Activated naive CD4-positive, alpha-beta T cell treated with Interleukin-2 at 50 U/mL for 16 hours (primary cell): ENCODE results near the gene ABCF1.
A peak's percentile ranks its signal among the peaks of the same experiment; 100 is the strongest.

Experiments used
- DNase-seq: peaks from one replicate; pipeline ENCODE4 v3.0.0-alpha.2; 2020

The ABCF1 gene

GRCh38 chr6:30560930-30561329 lies 10.3 kb upstream of the ABCF1 start:
- no peak for DNase-seq

GRCh38 chr6:30562470-30563425 lies 8.5 kb upstream of the ABCF1 start:
- no peak for DNase-seq

- DNase-seq = no peak
Observed at GRCh38 chr6:30564114-30564513, 7.1 kb upstream of the ABCF1 start.

- DNase-seq = no peak
Observed at GRCh38 chr6:30565772-30566171, 5.5 kb upstream of the ABCF1 start.

DNA sequence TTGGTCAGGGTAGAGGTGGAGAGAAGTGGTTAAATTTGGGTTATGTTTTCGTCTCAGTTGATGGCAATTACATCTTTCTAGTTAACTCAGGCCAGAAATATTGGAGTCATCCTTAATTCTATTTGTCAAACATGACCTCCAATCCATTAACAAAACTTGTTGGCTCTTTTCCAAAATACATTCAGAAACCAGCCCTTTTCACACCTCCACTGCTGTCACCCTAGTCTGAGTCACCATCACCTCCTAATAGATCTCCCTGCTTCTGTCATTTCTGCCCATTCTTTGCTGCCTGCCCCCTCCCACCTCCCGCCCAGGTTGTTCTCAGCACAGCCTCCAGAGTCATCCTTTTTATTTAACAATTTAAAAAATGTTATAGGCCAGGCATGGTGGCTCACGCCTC lies 3.0 kb upstream of the ABCF1 start:
- peak; percentile 63 for DNase-seq

DNA sequence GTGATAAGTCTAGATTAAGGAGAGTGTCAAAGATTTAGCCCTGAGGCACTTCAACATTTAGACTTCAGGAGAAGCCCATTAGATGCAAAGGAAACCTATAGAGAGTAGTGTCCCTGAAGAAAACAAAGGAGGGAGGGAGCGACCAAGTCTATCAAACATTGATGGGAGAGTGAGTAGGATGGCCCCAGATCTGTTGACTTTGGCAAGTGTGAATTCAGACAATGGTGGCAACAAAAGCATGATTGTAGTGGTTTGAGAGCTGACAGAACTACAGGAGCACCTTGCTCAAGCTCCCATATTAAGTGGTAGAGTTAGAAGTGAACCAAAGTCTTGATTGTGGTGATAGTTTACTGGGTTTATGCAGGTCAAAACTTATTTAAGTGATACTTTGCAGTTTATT lies 979 bp upstream of the ABCF1 start:
- no peak for DNase-seq

DNA sequence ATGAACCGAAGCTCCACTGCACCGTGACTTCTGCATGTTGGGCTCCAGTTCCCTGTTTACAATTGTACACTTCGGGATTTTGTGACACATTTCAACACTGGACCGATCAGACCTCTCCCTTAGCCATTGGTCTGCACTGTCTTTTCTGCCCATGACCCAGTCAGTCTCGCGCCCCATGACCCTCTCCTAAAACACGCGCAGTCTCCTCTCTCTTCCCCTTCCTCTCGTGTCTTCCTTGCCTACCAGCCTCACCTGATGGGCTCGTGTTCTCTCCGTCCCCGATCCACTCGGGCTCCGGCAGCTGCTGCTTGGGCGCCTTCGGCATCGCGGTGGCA lies 535 bp upstream of the ABCF1 start:
- no peak for DNase-seq

DNA sequence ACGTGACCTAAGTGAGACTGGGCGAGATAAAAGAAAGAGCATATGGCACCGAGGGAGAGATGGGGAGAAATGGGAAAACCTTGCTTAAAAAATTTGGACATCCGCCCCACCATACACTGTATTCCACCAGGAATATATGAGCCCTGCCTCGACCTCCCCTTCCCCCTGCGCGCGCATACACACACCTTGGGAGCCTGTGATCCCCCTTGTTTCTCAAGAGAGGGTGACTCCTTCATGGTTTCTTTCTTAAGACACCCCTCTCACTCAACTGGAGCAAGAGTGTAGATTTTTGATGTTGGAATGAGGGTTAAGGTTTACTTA lies 480 bp downstream of the ABCF1 start:
- no peak for DNase-seq

DNA sequence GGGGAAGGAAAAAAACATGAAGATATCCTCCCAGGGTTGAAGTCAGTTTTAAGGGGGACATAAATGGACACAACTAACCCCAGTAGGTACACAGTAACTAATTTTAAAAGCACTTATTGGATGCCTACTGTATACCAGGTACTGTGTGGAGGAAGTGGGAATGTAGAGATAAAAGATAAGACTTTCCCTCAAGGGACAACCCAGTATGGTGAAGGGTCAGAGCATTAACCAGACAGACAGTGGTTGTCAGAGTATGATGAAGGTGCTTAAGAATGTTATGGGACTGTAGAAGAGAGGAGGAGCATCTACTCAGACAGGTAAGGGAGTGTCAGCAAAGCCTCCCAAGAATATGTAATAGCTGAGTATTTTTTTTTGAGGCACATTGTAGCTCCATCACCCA lies 906 bp downstream of the ABCF1 start:
- no peak for DNase-seq

DNA sequence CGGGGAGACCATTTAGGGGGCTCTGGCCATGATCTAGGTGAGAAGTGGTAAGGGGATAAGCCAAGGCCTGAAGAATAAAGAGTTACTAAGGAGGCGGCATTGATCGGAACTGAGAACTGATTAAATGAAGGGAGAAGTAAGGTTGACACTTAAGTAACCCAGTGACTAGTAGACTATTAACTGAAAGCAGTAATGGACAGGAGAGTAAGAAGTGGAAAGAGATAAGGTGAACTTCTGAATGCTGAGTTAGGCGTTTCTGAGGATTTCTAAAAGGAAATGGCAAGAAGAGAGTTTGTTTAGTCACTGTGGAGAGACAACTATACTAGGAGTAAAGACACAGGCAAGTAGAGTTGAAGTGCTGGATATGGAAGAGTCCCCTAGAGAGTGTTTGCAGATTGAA lies 1.9 kb downstream of the ABCF1 start:
- no peak for DNase-seq

GRCh38 chr6:30578051-30578450 lies 6.8 kb downstream of the ABCF1 start:
- DNase-seq = no peak

DNA sequence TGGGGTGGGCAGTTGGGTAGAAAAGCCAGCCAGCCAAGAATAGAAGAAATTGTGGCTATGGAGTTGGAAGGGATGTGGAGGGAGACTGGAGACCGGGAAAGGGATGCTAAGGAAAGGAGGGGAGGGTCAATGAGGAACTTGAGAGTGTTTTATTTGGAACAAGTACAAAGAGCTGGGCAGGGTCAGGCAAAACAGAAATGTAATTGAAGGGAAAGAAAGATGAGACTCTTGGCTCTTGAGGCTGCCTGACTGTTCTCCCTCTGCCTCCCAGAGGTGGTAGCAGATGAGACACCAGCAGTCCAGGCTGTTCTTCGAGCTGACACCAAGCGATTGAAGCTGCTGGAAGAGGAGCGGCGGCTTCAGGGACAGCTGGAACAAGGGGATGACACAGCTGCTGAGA lies 12.7 kb downstream of the ABCF1 start:
- DNase-seq = no peak

DNA sequence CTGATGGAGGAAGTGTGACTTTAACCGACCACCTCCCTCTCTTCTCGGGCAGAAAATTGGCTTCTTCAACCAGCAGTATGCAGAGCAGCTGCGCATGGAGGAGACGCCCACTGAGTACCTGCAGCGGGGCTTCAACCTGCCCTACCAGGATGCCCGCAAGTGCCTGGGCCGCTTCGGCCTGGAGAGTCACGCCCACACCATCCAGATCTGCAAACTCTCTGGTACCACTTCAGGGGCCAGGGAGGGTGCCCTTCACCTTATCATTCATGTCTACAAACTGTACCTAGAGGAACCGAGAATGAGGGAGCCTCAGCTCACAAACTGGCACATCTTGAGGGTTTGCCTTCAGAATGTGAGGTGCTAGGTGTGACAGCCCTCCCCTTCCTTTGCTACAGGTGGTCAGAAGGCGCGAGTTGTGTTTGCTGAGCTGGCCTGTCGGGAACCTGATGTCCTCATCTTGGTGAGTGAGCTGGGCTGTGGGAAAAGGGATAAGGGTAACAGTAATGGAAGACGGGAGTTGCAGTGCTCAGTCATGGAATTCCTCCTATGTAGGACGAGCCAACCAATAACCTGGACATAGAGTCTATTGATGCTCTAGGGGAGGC lies 18.6 kb downstream of the ABCF1 start:
- no peak for DNase-seq

GRCh38 chr6:30590509-30590908 lies 19.3 kb downstream of the ABCF1 start:
- no peak for DNase-seq

- DNase-seq = no peak
Observed at GRCh38 chr6:30591008-30591407, 19.8 kb downstream of the ABCF1 start.

DNA sequence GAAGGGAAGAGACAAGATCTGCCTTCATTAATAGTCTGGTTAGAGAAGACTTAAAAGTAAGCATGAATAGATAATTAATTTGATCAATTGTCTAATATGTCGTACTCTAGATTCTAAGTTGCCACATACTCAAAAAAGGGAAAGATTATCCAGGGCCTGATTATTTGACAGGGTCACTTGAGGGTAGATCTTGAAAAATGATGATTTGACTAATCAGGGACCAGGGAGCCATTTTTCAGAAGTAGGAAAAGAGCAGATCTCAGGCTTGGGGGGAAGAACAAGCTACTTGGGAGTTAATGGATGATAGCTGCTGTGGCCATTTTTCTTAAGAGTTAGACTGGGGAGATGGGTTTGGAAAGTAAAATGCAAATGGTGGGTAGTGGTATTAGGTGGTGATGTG lies 21.0 kb downstream of the ABCF1 start:
- no peak for DNase-seq

DNA sequence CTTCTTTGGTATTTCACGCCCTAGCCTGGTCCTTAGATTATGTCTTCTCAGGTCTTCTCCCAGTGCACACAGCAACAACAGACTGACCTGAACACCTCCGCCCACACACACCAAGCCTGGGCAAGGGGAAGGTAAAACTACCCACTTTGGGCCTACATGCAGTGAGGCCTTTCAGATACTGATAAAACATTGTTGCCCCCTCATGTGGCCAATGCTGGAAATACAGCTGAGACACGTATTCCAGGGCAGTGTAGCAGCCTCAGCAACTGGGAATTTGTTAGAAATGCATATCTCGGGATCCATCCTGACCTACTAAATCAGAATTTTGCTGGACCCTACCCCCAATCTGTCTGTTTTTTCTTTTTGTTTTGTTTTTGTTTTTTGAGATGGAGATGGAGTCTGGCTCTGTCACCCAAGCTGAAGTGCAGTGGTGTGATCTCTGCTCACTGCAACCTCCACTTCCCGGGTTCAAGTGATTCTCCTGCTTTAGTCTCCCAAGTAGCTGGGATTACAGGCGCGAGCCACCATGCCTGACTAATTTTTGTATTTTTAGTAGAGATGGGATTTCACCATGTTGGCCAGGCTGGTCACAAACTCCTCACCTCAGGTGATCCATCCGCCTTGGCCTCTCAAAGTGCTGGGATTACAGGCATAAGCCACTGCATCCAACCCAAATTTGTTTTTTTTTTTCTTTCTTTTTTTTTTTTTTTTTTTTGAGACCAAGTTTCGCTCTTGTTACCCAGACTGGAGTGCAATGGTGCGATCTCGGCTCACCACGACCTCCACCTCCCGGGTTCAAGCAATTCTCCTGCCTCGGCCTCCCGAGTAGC lies 26.3 kb downstream of the ABCF1 start:
- peak; percentile 80 for DNase-seq

DNA sequence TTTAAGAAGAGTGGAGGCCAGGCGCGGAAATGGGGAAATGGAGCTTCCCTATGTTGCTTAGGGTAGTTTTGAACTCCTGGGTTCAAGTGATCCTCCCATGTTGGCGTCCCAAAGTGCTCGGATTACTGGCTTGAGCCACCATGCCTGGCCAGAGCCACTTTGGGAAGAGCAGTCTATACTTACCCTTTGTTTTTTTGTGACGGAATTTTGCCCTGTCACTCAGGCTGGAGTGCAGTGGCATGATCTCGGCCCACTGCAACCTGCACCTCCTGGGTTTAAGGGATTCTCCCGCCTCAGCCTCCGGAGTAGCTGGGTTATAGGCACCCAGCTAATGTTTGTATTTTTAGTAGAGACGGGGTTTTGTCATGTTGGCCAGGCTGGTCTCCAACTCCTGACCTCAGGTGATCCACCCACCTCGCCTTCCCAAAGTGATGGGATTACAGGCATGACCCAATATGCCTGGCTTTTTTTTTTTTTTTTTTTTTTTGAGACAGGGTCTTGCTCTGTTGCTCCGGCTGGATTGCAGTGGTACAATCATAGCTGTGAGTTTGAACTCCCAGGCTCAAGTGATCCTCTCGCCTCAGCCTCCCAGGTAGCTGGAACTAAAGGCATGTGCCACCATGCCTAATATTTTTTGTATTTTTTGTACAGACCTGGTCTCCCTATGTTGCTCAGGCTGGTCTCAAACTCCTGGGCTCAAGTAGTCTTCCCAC lies 27.8 kb downstream of the ABCF1 start:
- DNase-seq = no peak

DNA sequence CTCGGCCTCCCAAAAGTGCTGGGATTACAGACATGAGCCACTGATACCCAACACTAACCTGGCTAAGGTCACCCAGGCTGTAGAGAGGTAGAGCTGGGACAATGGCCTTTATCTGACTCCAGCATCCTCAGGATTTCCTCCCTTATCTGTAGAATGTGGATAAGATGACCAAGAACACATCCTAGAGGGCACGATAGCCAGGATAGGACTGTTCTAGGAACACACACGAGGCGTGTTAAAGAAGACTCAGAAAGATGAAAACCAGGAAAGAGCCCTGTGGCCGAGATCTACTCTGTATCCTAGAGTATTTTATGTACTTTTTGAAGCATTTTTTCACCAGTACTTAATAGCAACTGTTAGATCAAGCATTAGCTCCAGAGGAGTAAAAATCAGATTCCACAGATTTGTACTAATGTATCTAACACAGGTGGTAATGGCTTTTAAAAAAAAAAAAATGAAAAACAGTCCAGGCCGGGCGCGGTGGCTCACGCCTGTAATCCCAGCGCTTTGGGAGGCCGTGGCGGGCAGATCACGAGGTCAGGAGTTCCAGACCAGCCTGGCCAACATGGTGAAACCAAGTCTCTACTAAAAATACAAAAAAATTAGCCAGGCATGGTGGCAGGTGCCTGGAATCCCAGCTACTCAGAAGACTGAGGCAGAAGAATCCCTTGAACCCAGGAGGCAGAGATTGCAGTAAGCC lies 28.5 kb downstream of the ABCF1 start:
- DNase-seq = no peak

DNA sequence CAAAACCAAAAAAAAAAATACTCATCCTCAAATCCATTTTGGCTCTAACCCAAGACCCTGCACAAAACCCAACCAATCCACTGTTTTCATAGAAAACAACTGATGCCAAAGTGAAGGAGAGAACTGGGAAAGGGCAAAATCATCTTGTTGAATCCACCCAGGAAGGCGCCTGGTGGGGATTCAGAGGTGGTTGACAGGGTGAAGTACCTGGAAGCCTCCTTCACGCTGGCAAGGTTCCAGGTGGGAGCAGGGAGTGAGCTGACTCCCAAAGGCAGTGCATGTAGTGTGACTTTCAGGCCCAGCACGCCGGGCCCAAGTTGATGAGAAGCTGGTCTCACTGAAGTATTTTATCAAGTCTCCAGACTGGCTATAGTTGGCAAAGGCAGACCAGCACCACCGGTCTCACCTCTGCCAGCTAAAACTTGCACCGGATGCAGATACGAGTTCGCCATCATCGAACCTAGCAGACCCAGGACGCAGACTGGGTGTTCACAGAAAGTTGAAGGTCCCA lies 29.3 kb downstream of the ABCF1 start:
- DNase-seq = no peak

DNA sequence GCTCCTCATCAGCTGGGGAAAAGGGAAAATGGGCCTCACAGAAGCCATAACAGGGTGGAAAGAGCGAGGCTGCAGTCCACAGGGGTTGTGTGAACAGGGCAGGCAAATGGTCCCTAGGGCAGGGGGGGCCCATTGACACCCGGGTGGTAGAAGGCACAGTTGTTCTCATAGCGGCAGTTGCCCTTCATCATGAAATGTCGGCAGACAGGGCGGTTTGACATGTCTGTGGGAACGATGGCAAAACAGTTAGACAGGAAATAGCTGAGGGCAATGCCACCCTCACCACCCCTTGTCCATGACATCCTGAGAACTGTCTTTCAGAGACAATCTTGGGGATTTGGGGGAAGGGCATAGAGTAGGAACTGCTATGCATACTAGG lies 30.2 kb downstream of the ABCF1 start:
- no peak for DNase-seq
